DOHH2 (cell line): ENCODE measurements around the gene RIPK4.

ENCODE experiments used
- EZH2phosphoT487 ChIP-seq: fragments of 200-600 bp; sonication (generic); IDR thresholded peaks from 2 replicates; pipeline ENCODE4 v1.6.1; 2017; ENCODE audit warnings: borderline replicate concordance, mild to moderate bottlenecking, antibody characterized with exemption, low read length, moderate library complexity, mixed read lengths
- TF ChIP-seq, protein P1 (sequence below): fragments of 200-600 bp; sonication (generic); IDR thresholded peaks from one replicate; pipeline ENCODE4 v1.5.1; 2014; ENCODE audit warnings: antibody characterized with exemption, mild to moderate bottlenecking, low read depth, low read length; ENCODE audit not compliant: poor library complexity, severe bottlenecking

DNA sequence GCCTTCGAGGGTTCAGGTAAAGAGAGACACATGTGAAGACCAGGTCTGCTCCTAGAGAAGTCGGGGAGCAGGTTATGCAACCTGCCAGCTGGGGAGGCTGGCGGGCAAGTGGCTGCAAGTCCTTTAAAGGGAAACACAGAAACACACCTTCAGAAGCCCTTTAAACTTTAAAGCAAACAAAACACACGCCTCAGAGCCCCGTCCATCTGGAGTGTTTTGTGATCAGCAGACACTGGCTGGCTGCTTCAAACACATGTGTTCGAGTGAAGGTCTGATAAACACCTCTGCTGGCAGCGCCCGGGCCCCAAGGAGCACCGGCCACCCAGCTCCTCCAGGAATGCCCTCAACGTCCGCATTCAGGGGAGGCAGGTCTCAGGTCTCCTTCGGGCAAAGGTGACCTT is 15.2 kb downstream of the RIPK4 start:
- TF ChIP-seq, protein P1, sequence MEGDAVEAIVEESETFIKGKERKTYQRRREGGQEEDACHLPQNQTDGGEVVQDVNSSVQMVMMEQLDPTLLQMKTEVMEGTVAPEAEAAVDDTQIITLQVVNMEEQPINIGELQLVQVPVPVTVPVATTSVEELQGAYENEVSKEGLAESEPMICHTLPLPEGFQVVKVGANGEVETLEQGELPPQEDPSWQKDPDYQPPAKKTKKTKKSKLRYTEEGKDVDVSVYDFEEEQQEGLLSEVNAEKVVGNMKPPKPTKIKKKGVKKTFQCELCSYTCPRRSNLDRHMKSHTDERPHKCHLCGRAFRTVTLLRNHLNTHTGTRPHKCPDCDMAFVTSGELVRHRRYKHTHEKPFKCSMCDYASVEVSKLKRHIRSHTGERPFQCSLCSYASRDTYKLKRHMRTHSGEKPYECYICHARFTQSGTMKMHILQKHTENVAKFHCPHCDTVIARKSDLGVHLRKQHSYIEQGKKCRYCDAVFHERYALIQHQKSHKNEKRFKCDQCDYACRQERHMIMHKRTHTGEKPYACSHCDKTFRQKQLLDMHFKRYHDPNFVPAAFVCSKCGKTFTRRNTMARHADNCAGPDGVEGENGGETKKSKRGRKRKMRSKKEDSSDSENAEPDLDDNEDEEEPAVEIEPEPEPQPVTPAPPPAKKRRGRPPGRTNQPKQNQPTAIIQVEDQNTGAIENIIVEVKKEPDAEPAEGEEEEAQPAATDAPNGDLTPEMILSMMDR: no peak
- TF ChIP-seq EZH2phosphoT487: no peak
